Activated CD8-positive, alpha-beta memory T cell treated with anti-CD3 and anti-CD28 coated beads for 48 hours (primary cell): ENCODE measurements around the gene RGS11.
"Not testable (repeated sequence)": the region's sequence is repeated elsewhere in the genome, so short reads cannot be mapped to it uniquely, and the experiment has no call there.

Experiments used
- DNase-seq, 3 experiments: peaks; one replicate each; pipeline ENCODE4 v3.0.0-alpha.2; 2020; ENCODE audit warnings: low read depth in 2 of 3, low spot score in 2 of 3

Gene RGS11

DNA sequence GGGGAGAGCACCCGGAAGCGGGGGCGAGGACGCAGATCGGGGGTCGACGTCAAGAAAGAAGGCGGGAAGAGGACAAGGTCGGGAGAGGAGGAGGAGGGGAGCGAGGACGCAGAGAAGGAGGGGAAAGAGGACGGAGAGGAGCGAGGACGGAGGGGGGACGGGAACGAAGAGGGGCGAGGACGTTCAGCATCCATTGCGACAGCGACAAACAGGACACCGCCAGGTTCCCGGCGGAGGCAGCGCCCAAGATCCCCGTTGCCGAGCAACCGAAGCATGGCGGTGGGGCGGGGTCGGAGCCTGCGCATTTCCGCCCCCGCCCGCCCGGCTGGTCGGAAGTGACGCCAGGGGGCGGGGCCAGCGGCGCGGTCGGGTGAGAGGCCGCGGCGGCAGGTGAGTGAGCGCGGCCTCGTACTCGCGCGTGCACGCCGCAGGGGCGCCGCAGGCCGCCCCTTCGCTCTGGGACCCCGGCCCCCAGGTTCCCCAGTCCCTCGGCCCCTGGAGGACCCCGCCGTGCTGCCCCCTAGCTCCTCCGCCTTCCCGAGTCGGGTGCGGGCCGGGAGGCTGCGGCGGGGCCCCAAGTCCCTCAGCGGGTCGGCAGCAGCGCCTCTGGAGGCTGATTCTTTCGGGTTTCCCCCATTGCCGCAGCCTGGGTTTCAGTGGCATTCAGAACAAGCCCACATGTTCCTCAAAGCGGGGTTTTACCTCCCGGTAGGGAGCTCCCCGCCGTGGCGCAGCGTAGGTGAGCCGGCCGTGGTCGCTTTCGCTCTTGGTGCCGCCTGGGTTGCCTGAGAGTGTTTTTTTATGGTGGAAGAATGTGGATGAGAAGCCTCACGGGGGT, 41.1 kb downstream of the RGS11 start, which contains the start of gene FAM234A:
Gene FAM234A, plus strand, starts transcription at position 354 of the 838 bp plus-strand sequence. CDS start 19,593 bp downstream, outside the sequence.
- DNase-seq: peak; percentile 85 to 90 (median 89)

DNA sequence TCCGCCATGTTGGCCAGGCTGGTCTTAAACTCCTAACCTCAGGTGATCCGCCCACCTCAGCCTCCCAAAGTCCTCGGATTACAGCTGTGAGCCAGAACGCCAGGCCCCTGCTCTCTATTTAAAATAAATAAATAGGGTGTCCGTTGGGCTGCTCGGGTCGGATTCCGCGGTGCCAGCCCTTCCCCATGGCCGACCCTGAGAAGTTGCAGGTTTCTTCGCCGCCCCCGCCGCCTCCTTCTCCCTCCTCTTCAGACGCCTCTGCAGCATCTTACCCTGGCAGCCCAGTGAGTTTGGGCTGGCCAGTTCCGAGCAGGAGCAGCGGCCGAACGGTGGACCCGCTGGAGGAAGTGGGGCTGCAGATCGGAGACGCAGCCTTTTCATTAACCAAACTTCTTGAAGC, 44.8 kb downstream of the RGS11 start:
- no peak for DNase-seq

DNA sequence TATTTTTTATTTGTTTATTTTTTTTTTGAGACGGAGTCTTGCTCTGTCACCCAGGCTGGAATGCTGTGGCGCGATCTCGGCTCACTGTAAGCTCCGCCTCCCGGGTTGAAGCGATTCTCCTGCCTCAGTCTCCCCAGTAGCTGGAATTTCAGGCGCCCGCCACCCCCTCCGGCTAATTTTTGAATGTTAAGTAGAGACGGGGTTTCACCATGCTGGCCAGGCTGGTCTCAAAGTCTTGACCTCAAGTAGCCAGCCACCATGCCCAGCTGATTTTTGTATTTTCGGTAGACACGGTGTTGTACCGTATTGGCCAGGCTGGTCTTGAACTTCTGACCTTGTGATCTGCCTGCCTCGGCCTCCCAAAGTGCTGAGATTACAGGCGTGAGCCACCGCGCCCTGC, 45.4 kb downstream of the RGS11 start:
- DNase-seq: not testable (repeated sequence)

DNA sequence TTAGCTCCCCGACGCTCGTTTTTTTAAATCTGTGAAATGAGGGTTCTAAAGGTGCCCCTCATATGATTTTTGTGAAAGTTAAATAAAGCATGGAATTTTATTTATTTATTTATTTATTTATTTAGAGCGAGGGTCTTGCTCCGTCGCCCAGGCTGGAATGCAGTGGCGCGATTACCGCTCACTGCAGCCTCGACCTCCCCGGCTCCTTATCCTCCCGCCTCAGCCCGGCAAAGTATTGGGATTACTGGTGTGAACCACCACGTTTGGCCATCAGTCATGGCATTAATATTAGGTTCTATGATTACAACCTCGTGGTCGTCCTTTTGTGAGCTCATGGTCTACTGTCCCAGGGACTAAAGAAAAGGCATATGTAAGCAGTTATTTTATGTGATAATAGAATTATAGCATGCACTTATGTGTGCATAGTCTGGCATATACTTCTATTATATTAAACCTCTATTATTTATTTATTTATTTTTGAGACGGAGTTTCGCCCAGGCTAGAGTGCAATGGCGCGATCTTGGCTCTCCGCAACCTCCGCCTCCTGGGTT, 45.9 kb downstream of the RGS11 start:
- no peak for DNase-seq

DNA sequence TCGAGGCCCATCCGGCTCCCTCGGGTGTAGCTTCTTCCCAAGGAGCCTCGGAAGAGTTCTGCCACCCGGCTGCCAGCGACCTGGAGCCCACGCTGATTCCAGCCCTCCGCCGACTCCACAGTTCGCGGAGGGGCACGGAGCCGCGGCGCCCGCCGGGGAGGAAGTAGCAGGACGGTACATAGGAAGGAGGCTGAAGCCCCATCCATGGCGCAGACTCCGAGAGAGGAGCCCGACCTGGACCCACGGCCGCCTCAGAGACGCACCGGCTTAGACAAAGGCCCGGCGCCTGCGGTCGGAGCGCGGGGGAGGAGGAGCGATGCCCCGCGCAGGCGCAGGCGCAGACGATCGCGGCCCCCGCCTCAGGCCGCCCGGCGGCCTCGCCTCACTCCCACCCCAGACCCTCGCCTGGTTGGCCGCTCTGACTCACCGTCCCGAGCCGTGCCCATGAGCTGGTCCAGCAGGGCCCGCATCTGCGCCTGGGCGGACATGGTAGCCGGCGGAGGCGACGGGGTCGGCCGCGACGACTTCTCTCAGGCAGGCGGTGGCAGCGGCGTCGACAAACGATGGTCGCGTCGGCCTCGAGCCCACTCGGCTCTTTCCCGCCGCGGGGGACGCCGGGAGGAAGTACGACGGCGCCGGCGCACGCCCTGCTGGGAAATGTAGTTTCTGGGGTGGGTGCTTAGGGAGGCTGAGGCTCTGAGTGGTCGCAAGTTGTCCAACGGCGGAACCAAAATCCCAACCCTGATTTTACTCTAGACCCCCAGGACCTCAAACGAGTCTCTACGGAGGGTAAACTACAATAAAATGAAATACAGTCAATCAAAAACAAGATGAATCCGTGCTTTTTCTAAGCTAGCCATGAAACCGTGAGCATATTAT, 46.7 kb downstream of the RGS11 start, which contains the start of gene LUC7L:
Gene LUC7L, minus strand, starts transcription at position 598 of the 879 bp plus-strand sequence. Its CDS starts 110 bp downstream, at position 488.
- DNase-seq: peak; percentile 75 to 89 (median 80)

DNA sequence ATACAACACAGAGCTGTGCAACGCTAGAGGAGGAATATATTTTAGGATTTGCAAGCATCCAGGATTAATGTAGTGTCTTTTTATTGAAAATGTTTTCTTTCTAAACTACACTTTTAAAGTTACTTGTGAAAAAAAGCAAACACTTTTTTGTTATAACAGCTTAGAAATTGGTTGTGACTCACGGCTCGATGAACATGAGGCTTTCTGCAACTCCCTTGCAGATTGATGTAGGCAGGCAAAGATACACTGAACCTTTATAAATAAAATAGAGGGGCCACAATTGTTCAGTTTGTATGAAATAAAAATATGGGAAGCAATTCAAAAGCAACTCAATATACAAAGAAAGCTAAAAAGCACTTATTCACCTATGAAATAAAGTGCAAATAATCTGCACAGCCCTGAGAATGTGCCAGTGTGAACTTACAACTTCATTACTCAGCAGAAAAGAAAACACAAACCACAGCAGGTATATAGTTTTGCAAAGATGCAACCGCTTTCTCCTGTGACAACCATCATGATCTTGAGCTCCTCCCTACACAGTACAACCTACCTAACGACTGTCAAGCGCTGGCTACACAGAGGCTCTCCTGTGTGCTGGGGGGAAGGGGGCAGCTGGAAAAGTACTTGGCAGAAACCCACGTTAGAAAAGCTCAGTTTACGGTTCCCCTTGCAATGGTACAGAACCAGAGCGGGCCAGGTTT, 47.4 kb downstream of the RGS11 start:
- no peak for DNase-seq

DNA sequence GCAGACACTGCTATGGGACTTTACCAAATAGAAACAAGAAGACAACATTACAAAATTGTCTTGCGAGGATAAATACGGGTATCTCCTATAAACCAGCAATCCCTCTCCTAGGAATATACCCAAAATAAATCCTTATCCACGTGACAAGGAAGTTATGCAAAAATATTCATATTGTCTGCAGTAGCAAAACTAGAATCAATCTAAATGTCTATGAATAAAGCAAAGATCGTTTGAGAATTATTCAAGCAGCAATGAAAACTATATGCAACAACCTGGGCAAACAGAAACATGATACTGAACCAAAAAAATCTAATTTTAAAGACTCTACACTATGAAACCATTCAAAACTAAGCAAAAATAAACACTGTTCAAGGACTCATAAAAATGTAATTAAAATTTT, 55.7 kb downstream of the RGS11 start:
- DNase-seq: no peak
